ENCODE results near the gene COL27A1.
"Not testable (repeated sequence)": the region's sequence is repeated elsewhere in the genome, so short reads cannot be mapped to it uniquely, and the experiment has no call there.

Gene COL27A1

DNA sequence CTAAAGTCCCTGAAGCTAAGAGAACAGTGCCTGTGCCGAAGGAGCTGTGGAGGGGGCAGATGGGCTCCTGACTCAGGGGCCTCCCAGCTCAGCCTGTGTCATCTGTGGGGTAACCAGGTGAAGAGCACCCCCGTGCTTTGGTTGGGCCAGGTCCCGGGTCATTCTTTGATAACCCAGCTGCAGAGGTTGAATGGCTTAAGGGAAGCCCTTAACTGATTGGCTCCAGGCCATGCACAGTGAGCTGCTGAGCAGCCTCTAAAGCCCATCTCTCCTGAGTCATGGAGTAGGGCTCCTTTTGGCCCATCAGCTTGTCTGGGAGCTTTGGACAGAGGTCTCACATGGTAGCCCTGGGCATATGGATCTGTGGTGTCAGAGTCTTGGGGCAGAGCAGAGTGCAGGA, 28.7 kb downstream of the COL27A1 start:
- no peak for DNase-seq (ENCODE audit: low read depth in 2 of 2)

DNA sequence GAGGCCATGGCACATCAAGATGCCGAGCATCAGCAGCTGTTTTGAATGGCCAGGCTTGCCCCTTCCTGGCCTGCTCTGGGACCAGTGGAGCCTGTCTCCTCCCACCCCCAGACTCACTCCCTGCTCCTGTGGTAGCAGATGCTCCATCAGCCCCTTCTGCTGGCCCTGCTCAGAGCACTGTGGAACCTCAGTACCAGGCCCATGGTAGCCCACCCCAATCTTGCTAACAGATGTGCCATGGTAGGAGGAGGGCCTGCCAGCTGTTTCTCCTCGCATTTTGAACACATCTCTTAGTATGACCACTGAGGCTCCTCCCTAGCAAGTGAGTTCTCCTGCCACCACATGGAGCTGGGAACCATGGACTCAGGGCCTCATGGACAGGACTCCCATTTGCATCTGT, 29.5 kb downstream of the COL27A1 start:
- DNase-seq (ENCODE audit: low read depth in 2 of 2) = no peak

DNA sequence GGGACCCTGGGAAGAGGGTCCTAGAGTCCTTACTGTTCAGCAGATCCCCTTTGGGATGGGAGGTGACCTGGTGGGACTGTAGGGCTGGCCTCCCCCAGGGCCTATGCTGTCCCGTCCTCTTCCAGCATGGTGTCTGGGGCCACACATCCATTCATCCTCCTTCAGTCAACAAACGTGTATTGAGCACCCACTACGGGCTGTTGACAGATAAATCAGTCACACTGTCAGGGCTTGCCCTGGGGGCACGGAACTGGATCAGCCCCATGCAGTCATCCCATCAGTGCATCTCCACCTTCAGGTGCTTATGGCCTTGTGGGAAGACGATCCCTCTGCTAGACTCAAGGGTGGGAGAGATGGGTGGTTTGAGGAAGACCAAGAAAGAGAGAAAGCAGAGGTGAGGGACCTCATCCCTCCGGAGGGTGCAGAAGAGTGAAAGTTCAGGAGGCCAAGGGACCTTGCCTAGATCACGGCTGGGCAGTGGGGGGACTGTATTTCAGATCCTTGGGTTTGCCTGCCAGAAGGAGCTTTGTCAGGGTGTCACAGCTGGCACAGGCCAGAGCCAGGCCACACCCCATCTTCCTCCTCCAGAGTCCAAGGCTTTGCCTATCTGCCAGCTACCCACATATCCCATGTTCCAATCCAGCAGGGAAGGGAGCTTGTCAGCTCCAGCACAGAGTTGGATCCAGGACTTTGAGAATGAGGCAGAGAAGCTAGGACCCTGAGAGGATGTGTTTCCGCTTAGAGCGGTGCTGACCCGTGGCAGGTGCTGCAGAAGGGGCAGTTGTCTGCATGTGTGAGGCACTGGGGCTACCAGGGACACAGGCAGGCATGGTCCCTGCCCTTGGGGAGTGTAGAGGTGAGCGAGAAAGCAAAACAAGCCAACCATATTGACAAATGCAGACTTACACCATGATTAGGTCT, 30.5 kb downstream of the COL27A1 start:
- no peak for DNase-seq (ENCODE audit: low read depth in 2 of 2)

DNA sequence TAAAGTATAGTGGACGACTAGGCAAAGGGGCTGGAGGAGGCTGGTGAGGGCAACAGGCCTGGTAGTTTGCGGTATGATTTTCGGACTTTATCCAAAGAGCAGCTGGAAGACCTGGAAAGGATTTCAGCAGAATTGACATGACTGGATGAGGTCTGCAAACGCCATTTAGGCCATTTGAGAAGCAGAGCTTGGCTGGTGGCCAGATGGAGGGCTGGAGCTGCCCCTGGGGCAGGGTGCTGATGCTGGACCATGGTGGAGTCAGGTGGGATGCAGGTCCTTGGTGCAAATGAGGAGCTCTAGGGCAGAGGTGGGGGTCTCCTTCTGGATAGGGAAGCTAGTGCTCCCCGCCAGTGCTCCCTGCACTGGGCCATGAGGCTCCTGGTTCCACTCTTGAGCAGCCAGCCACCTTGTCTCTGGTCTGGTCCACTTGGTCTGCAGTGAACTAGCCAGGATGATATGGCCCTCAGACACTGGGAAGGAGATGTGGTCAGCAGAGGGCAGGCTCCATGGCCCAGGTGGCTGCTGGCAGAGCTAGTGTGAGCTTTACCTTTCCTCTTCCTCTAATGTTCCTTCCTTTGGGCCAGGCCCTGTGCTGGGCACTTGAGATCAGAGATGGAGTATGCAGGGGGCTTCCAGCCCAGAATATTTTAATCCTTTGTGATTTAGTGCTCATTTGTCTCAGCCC, 31.4 kb downstream of the COL27A1 start:
- DNase-seq (ENCODE audit: low read depth in 2 of 2) = no peak

DNA sequence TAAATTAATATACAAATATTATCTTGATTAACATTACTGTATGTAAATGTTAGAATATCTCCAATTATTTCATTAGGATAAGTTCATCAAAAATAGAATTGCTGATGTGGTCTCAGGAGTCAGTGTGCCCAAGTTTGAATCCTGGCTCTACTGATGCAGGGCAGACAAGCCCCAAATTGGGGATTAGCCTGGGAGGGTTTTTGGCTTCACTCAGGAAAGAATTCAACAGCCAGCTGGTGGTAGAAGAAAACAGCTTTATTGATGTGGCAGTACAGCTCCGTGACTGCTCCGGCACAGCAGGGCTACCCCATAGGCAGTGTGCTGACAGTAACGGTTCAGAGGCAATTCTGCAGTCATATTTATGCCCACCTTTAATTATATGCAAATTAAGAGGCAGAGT, 32.5 kb downstream of the COL27A1 start:
- DNase-seq (ENCODE audit: low read depth in 2 of 2) = no peak

DNA sequence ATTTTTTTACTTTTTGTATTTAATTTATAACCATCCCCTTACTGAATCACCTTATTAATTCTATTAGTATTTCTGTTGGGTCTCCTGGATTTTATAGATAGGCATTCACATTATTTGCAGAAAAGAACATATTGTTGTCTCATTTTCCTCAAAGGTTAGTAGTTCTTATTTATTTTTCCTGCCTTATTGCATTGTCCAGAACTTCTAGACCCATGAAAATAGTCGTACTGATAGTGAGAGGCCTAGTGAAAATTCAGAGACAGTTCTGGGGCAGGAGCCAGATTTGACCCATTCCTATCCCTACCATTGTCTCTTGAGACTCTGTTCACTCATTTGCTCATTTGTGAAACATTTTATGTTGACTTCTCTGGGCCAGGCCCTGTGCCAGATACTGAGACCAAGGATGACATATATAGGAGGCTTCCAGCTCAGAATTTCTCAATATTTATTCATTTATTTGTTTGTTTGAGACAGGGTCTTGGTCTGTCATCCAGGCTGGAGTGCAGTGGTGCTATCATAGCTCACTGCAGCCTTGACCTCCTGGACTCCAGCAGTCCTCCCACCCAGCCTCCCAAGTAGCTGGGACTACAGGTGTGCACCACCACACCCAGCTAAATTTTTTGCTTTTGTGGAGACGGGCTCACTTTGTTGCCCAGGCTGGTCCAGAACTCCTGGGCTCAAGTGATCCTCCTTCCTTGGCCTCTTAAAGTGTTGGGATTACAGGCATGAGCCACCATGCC, 34.7 kb downstream of the COL27A1 start:
- no peak for DNase-seq (ENCODE audit: low read depth in 2 of 2)

DNA sequence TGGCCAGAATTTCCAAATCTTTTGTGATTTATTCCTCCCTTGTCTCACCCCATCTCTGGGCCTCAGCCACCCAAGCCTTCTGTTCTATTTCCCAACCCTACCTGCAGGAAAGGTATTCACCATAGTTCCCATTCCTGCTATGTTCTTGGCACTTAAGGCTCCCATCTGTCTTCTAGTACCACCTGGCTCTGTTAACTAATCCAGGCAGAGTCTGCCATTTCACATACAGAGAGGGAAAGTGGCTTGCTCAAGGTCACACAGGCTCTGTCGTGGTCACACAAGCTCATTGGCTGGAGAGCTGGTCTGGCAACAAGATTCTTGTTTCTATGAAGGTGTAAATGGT, 35.2 kb downstream of the COL27A1 start:
- DNase-seq (ENCODE audit: low read depth in 2 of 2) = no peak

DNA sequence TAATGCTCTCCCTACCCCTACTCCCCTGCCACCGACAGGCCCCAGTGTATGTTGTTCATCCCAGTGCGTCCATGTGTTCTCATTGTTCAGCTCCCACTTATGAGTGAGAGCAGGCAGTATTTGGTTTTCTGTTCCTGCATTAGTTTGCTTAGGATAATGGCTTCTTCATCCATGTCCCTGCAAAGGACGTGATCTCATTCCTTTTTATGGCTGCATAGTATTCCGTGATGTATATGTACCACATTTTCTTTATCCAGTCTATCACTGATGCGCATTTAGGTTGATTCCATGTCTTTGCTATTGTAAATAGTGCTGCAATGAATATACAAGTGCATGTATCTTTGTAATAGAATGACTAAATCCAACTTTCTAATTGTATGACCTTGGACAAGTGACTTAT, 36.1 kb downstream of the COL27A1 start:
- not testable (repeated sequence) for DNase-seq (ENCODE audit: low read depth in 2 of 2)

DNA sequence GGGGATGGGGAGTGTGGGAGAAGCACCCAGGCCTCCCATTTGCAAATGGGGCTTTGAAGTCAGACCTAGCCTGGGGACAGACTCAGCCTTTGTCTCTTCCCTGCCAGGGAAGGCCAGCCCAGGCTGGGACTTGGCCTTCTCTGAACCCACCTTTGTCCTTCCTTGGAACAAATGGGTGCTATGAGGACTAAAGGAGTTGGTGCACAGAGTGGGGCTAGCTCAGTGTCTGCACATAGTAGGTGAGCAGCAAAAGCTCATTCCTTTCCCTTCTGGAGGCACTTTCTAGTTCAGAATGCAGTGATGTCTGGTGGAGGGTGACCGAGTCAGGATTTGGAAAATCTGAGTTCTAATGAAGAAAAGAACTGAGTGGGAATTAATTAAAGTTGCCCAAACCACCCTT, 37.2 kb downstream of the COL27A1 start:
- no peak for DNase-seq (ENCODE audit: low read depth in 2 of 2)

DNA sequence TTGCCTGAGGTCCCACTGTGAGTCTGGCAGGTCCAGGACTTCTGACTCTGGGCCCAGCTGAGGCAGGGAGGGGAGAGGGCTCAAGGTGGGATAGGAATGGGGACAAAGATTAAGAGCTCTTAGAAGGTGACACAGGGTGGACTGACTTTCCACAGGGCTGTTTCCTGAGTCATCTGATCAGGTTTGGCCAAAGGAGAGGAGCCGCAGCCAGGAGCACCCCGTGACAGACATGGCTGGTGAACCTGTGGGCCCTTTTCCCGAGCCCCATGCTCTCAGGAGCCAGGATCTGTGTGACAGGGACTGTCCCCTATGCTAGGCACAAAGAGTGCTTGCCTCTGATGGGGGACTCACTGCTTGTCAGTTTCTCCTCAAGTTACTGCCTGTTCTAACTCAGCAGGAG, 37.8 kb downstream of the COL27A1 start:
- no peak for DNase-seq (ENCODE audit: low read depth in 2 of 2)

DNA sequence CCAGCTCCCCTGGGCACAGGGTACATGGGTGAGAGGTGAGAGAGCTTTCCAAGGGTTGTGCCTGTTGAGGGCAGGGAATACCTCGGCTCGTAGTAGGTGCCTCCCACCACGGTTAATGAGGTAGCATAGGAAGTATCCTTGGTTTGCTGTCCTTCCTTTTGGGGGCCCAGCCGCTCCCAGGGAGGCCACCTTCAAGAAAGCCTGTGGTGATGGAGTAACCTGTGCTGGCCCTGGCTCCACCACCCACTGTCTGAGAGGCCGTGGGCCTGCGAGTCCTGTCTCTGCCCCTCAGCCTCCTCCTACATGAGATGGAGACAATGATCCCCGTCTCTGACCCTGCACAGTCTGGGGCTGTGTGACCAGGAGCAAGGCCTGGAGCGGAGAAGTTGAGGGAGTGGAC, 40.8 kb downstream of the COL27A1 start:
- DNase-seq (ENCODE audit: low read depth in 2 of 2) = no peak

DNA sequence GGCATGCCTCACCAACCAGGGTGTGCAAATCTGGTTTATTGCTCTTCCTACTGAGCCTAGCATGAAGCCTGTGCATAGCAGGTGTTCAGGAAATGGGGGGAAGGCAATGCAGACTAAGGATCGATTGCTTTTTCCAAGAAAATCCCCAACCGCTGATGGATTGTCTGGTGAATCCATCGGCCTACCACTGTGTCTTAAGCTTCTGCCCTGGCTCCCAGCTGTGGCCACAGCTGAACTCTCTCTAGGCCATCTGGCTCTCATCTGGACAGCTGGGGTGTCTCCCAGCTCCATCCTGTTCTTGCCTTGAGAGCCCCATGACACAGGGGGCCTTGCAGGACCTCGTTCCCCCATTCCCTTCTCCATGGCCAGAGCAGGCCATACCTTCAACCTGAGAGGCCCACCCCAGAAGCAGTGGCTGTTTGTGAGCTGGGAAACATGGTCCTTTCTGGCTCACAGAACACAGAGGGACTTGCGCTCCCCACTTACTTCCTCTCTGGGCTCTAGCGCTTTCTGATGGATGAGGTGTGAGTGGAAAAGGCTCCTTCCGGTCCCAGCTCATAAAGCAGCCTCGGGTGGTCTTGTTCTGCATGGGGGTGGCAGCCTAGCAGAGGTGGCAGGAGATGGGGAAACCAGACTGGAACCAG, 41.8 kb downstream of the COL27A1 start:
- DNase-seq (ENCODE audit: low read depth in 2 of 2) = no peak

DNA sequence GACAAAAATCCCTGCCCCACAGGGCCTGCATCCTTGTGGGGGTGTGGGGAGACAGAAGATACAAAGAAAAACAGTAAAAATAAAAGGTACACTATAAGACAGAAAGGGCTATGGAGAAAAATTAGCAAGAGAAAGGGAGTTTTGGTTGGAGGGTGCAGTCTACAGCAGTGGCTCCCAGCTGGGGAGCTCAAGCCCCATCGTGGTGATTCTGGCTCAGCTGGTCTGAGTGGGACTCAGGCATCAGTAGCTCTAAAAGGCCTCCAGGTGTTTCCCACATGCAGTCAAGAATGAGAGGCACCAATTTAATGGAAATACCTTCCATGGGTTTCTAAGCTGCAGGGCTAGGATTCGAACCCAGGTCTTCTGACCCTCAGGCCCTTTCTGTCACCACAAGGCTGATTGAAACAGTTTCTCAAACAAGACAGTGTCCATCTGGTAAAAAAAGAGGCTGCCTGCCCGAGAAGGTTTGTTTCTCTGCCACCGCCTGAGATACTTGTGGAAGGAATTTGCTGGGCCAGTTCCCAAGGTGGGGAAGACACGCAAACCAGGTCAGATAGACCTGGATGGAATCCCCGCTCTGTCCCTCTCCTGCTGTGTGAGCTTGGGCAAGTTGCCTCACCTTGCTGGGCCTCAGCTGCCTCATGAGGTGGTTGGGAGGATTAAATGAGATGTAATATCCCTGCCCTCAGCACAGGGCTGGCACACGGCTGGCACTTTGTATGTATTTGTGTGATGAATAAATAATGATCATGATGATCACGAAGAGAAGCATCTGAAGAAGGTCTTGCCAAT, 43.1 kb downstream of the COL27A1 start:
- DNase-seq (ENCODE audit: low read depth in 2 of 2) = no peak

DNA sequence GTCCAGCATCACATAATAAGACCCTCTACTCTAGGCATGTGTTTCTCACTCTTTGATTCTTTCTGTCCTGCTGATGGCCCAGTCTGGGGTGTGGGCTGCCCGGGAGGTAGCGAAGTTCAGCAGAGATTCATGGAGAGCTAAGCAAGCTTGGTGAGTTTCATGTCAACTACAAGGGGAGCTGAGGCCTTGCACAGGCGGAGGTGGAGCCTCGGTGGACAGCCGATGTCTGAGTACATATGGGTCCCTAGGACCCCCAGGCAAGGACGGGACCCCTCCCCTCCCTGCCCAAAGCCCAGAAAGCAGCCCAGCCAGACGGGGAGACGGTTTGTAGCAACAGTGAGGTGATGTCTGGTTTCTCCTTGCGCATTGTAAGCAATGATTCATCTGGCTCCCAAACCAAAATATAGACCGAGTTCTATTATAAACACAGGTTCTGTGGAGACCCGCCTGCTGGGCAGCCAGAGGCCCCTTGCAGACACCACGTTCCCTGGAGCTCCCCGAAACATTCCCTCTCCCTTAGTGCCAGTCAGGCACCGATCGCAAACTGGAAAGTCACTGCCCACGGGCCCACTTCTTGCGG, 45.5 kb downstream of the COL27A1 start:
- DNase-seq (ENCODE audit: low read depth in 2 of 2) = no peak

DNA sequence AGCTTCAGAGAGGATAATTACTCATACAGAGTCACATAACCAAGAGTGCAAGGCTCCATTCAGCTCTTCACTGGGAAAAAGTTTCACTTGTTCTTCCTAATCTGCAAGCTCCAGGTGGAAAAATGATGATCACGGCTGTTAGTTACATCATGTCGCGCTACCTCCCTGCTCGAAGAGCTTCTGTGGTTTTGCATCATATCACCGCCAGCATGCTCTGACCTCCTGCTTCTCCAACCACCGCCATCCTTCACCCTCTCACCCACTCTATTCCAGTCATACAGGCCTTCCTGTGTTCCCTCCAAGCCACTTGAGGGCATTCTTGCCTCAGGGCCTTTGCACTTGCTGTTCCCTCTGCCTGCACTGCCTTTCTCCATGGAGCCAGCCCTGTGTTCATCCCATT, 47.1 kb downstream of the COL27A1 start:
- DNase-seq (ENCODE audit: low read depth in 2 of 2) = no peak

DNA sequence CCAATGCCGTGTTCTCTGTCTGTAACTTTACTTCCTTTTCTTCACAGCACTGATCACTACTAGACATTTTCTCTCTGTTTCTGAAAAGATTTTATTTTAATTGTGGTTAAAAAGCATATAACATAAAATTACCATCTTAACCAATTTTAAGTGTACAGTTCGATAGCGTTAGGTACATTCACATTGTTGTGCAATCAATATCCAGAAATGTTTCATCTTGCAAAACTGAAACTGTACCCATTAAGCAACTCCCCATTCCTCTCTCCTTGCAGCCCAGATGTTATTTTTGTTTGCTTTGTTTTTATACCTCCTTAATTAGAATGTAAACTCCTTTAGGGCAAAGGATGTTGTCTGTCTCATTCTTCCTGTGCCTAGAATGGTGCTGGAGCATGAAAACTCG, 47.5 kb downstream of the COL27A1 start:
- no peak for DNase-seq (ENCODE audit: low read depth in 2 of 2)

DNA sequence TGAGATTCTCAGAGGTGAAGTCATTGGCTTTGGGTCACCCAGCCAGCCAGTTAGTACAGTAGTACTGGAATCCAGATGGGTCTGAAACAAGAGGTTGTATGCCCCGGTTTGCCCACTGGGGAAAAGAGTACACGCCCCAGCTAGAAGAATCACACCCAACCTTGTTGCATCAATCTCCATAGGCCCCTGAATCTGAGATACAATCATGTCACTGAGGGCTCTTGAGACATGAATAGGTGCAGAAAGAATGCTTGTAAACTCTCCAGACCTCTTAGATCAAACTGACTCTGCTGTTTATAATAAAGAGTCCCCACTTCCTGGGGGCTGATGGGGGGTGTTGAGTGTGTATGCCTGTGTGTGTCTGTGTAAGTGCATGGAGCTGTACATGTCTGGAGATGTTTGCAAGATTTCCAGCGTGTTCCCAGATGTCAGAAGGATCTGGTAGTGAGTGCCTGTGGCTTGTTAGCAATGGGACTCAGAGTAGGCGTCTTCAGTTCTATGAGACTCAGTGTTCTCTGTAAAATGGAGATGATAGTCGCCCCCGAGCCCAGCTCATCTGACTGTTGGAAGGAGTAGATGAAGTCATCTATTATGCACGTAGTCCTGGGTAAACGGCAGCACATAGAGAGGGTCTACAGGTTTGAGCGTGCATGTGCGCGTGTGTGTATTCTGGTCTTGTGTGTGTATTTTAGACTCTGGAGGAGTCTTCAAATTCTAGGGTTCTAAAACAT, 48.2 kb downstream of the COL27A1 start:
- DNase-seq (ENCODE audit: low read depth in 2 of 2) = no peak

DNA sequence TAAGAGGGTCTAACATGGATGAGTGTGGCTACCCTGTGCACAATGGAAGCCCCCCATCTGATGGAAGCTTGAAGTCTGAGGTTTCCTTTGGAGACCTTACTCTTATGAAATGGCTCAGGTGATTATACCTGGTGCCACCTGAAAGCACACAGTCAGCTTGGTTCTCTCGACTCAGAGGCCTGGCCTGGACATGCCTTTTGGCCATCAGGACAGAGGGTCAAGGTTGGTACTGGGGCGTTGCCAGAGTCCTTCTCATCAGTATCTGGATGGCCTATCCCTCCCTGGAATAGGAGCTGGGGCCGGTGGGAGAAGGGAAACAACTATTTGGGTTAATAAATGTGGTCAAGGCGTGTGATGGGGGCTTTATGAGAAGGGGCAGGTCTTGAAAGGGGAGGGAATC, 48.9 kb downstream of the COL27A1 start:
- DNase-seq (ENCODE audit: low read depth in 2 of 2) = no peak

DNA sequence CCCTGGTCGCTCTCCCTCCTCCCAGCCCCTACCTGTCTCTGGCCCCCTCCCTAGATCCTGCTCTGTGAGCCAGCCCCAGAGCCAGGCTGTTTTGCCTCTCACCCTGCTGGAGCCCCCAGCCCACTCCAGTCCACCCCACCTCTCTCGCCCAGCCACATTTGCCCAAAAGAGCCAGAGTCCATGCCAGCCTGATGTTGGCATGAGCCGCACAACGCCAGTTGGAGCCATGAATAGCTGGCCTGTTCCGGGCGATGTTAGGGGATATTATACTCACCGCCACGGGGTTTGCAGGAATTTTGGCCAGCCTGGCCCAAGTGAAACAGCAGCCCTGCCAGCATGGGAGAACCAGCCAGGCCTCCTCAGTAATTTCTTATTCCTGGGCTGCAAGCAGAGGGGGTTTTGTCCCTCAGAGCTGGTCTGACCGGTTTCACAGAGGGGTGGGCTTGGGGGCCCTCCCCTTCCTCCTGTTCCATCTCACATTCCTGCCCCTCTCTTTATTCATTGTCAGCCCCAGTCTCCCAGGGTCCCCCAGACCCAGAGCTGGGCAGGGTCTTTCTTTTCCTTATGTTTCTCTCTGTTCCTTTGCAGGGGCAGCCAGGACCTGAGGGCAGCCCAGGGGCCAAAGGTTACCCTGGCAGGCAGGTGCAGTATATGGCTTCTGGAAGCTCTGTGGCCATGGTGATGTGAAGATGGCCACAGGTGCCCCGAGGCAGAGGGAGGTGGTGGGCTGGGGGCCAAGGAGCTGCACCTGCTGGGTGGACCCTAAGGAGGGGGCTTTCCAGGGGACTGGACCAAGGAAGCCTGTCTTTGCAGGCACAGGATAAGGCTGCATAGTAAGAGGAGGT, 50.1 kb downstream of the COL27A1 start:
- DNase-seq (ENCODE audit: low read depth in 2 of 2) = no peak

Measured in stimulated activated CD4-positive, alpha-beta T cell treated with anti-CD3 and anti-CD28 coated beads, Interleukin-1b, Interleukin-23, amount 100 ng/mL, for 4 hours (primary cell).